Ascending aorta (tissue), 2 donors: Measurements from ENCODE around the gene UTP15. TPM values are rescaled to one million over a fixed set of nuclear protein-coding genes. Genes with fewer than 3 reads are reported as not detected.

ENCODE experiments used
- DNase-seq, 2 donors: peaks; one replicate each; pipeline ENCODE4 v3.0.0-alpha.2; 2019; ENCODE audit warnings: low spot score in 2 of 2
- H3K27ac ChIP-seq, 2 donors: fragments of 200-600 bp; sonication (generic); one replicate each; pipeline ENCODE4 v1.5.1; 2016 to 2017; ENCODE audit warnings: mild to moderate bottlenecking in 1 of 2
- H3K27me3 ChIP-seq: fragments of 200-600 bp; sonication (generic); one replicate; pipeline ENCODE4 v1.5.1; 2017
- H3K36me3 ChIP-seq, 2 donors: fragments of 200-600 bp; sonication (generic); one replicate each; pipeline ENCODE4 v1.5.1; 2016
- H3K4me1 ChIP-seq, 2 donors: fragments of 200-600 bp; sonication (generic); one replicate each; pipeline ENCODE4 v1.5.1; 2016 to 2017; ENCODE audit warnings: mild to moderate bottlenecking in 1 of 2
- H3K4me3 ChIP-seq, 2 donors: fragments of 200-600 bp; sonication (generic); one replicate each; pipeline ENCODE4 v1.5.1; 2016 to 2017; ENCODE audit warnings: mild to moderate bottlenecking in 1 of 2
- H3K9me3 ChIP-seq, 2 donors: fragments of 200-600 bp; sonication (generic); one replicate each; pipeline ENCODE4 v1.5.1; 2016
- intact Hi-C: fragments of 100-400 bp; cut with DNase I; formaldehyde crosslinking; loops from one replicate; pipeline ENCODE4 v1.15.1; 2023
- total RNA-seq: library from RNA; depleted of rRNA; stranded (reverse); fragments of >200 nt; gene quantifications from one replicate; pipeline ENCODE4 v1.1.0, GENCODE V29; 2016
- TF ChIP-seq, protein P1 (sequence below), 3 experiments: fragments of 200-600 bp in 2 of 3; fragments of 450-650 bp in 1 of 3; sonication (generic) in 2 of 3; IDR thresholded peaks; one replicate each; pipeline ENCODE4 v1.5.1; 2016 to 2019; ENCODE audit warnings: antibody characterized with exemption in 3 of 3, mild to moderate bottlenecking in 1 of 3, moderate library complexity in 1 of 3

UTP15 gene
- total RNA-seq, 1 donor from 2014 or later = 4.9 TPM

DNA sequence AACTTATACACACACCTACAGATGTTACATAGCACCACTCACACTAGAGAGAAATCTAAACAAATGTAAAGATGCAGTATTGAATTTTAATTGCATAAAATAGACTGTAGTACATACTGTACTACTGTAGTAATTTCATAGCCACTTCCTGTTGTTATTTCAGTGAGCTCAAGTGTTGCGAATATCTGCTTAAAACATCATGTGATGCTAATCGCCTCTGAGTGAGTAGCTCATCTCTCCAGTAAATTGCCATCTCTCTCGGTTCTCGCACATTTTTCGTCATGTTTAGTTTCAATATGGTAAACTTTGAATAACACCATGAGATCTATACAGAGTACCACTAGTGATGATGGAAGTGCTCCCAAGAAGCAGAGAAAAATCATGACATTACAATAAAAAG is 38.5 kb downstream of the UTP15 start:
- Histone ChIP-seq H3K36me3 (no peaks in the 10 kb centered on the region), H3K27me3 (no peaks in the 10 kb centered on the region), H3K9me3 (peaks cover 0 to 16% of the 10 kb centered on the region in 2 donors), H3K4me3 (no peak overlapping the region), H3K27ac (no peak overlapping the region), H3K4me1 (no peaks in the 10 kb centered on the region)
- intact Hi-C loops = no loop called here
- TF ChIP-seq, protein P1, sequence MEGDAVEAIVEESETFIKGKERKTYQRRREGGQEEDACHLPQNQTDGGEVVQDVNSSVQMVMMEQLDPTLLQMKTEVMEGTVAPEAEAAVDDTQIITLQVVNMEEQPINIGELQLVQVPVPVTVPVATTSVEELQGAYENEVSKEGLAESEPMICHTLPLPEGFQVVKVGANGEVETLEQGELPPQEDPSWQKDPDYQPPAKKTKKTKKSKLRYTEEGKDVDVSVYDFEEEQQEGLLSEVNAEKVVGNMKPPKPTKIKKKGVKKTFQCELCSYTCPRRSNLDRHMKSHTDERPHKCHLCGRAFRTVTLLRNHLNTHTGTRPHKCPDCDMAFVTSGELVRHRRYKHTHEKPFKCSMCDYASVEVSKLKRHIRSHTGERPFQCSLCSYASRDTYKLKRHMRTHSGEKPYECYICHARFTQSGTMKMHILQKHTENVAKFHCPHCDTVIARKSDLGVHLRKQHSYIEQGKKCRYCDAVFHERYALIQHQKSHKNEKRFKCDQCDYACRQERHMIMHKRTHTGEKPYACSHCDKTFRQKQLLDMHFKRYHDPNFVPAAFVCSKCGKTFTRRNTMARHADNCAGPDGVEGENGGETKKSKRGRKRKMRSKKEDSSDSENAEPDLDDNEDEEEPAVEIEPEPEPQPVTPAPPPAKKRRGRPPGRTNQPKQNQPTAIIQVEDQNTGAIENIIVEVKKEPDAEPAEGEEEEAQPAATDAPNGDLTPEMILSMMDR (IDR thresholded peaks at IDR 0.05) = no peak
- DNase-seq = no peak

DNA sequence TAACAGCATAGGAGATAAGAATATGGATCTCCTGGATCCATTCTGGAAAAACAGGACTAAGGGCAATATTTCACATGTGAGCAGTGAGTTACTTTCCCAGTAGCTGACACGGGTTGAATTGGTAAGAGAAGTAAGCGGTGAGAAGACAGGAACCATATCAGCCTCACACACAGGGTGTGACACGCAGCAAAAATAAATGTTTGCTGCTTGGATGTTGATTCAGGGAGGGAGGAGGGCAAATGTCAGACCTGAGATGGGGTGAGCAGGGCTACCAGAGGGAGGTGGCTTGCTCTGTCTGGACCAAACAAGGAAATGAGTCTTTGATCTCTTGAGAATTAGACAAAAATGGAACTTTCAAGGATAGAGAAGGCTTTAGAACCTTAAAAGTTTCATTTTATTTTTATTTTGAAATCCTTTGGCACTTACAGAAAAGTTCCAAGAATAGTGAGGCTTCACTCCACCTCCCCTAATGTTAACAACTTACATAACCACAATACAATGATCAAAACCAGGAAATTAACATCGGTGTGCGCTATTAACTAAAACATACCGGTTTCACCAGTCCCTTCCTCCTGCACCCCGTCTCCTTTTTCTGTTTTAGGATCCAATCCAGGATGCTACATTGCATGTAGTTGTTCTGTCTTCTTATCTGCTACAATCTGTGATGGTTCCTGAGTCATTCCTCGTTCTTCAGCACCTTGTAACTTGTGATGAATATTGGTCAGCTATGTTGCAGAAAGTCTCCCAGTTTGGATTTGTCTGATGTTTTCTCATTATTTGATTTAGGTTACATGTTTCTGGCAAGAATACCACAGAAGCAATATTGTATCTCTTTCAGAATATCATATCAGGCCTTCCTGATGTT is 39.9 kb downstream of the UTP15 start:
- Histone ChIP-seq H3K36me3 (no peaks in the 10 kb centered on the region), H3K4me3 (no peak overlapping the region), H3K9me3 (peaks cover 0 to 16% of the 10 kb centered on the region in 2 donors), H3K27ac (no peak overlapping the region), H3K4me1 (no peaks in the 10 kb centered on the region), H3K27me3 (no peaks in the 10 kb centered on the region)
- TF ChIP-seq, protein P1 (IDR thresholded peaks at IDR 0.05) = no peak
- no peak for DNase-seq
- intact Hi-C loops = no loop called here

DNA sequence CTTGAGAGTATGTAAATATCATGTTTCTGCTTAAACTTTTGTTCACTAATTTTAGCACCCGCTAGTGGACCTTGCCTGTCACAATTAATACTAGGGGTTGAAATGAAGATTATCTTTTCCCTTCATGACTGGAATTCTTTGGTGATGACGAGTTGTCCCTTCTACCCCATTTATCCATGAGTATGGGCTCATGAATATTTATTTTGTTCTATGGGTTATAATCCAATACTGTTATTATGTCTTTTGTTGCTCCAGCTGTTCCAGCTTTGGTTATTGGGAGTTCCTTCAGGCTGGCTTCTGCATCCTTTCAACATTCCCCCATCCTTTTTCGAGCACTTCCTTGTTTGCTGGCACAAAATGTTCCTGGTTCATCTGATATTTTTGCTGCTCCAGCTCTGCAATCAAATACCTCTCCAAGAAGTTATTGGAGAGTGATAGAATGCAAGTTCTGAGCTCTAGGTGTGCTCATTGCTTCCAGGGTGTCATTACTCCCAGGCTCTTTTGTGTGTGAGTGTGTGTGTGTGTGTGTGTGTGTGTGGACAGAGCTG is 40.7 kb downstream of the UTP15 start:
- TF ChIP-seq, protein P1 (IDR thresholded peaks at IDR 0.05) = no peak

DNA sequence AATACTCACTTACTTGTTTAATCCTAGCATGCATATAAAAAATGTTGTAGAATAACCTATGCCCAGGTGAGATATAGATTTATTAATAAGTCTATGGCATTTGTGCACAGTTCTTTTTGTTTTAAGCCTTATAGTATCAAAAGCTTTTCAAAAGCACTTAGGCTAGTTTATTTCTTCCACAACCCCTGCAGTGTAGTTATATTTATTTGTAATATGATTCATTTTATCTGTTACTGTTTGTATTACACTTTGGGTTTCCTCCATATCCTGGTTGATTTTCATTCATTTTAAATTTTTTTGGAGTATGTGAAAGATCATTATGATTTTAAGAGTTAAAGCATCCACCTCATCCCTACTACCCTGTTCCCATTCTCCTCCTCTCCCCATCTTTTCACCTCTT is 41.7 kb downstream of the UTP15 start:
- H3K36me3 ChIP-seq = no peaks in the 10 kb centered on the region
- no peak overlapping the region for H3K4me3 ChIP-seq
- no peaks in the 10 kb centered on the region for H3K27me3 ChIP-seq
- no peaks in the 10 kb centered on the region for H3K4me1 ChIP-seq
- intact Hi-C loops = no loop called here
- no peak for DNase-seq
- H3K27ac ChIP-seq = no peak overlapping the region
- peaks cover 0 to 2% of the 10 kb centered on the region in 2 donors for H3K9me3 ChIP-seq
- TF ChIP-seq, protein P1 (IDR thresholded peaks at IDR 0.05) = no peak

More for the DNA sequence above, 40.7 kb downstream of the UTP15 start:
- H3K36me3 ChIP-seq = no peaks in the 10 kb centered on the region
- H3K9me3 ChIP-seq = peaks cover 0 to 11% of the 10 kb centered on the region in 2 donors
- DNase-seq = no peak
- H3K4me1 ChIP-seq = no peaks in the 10 kb centered on the region
- intact Hi-C loops = no loop called here
- H3K4me3 ChIP-seq = no peak overlapping the region
- no peaks in the 10 kb centered on the region for H3K27me3 ChIP-seq
- no peak overlapping the region for H3K27ac ChIP-seq

DNA sequence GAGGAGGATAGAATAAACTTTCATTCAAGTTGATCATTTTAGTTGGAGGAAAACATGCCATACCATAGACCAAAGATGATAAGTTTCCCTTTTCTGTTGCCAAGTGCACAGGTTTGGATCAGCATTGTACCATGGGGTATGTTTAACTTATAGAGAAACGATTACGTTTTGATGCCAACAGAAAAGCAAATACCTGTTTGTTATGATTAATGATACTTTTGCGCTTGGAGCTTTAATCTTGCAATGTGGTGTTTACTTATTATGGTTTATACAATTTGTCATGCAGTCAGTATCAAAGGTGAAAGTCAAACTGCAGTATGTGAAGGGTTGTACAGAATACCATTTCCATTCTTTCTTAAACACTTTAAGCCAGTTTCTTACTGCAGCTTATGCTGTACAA is 47.3 kb downstream of the UTP15 start:
- intact Hi-C loops = no loop called here
- Histone ChIP-seq H3K4me3 (no peak overlapping the region), H3K9me3 (no peaks in the 10 kb centered on the region), H3K36me3 (no peaks in the 10 kb centered on the region), H3K27me3 (no peaks in the 10 kb centered on the region), H3K27ac (no peak overlapping the region), H3K4me1 (no peaks in the 10 kb centered on the region)
- no peak for DNase-seq
- TF ChIP-seq, protein P1 (IDR thresholded peaks at IDR 0.05) = no peak
